DND-41 (cell line): ENCODE measurements around the gene KRT84.

ENCODE experiments used
- EZH2 ChIP-seq: IDR thresholded peaks from 3 replicates; pipeline ENCODE4 v1.6.1; 2012; ENCODE audit warnings: borderline replicate concordance, low read depth, mild to moderate bottlenecking, moderate library complexity, low read length, inconsistent platforms; ENCODE audit not compliant: severe bottlenecking
- TF ChIP-seq, protein P1 (sequence below): IDR thresholded peaks from 2 replicates; pipeline ENCODE4 v1.5.1; 2012; ENCODE audit warnings: borderline replicate concordance, low read length, moderate library complexity, mild to moderate bottlenecking; ENCODE audit not compliant: poor library complexity, severe bottlenecking; ENCODE audit errors: extremely low read depth

DNA sequence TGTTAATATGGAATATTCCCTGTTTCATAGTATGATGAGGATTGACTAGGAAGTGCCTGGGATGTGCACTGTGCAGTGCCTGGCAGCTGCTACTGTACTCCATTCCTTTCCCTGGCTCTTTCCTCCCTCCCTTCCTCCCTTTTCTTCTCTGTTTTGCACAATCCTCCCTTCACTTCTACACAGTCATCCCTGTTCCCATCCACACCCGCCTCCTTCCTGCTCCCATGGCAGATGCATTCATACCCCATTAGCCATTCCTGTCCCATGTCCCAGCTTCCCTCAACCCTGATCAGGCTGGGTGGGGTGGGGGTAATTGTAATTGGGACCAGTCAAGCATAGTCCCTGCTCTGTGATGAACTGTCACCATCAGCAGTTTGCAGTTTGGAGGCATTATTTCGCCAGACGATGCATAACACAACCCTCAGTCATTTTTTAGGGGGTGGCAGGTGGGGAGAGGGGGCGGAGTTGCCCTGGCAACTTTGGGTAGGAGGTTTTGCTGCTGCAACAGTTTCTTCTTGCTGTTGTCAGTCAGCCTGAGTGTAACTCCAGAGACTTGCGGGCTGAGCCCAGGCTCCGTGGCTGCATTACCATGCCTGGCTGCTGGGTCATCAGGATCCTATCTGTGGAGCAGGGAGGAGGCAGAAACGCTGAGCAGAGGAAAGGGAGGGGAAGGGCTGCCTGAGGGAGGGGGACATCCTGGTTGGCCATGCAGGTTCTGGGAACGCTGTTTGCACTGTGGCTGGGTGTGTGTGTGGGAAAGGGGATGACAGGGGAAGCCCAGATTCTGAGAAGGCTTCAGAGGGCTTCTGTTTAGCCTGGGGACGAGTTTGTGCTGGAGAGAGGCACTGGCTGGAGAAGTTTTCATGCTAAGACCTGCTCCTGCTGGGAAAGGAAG lies 4.1 kb upstream of the KRT84 start:
- TF ChIP-seq, protein P1, sequence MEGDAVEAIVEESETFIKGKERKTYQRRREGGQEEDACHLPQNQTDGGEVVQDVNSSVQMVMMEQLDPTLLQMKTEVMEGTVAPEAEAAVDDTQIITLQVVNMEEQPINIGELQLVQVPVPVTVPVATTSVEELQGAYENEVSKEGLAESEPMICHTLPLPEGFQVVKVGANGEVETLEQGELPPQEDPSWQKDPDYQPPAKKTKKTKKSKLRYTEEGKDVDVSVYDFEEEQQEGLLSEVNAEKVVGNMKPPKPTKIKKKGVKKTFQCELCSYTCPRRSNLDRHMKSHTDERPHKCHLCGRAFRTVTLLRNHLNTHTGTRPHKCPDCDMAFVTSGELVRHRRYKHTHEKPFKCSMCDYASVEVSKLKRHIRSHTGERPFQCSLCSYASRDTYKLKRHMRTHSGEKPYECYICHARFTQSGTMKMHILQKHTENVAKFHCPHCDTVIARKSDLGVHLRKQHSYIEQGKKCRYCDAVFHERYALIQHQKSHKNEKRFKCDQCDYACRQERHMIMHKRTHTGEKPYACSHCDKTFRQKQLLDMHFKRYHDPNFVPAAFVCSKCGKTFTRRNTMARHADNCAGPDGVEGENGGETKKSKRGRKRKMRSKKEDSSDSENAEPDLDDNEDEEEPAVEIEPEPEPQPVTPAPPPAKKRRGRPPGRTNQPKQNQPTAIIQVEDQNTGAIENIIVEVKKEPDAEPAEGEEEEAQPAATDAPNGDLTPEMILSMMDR, result no peak
- TF ChIP-seq EZH2, result no peak
